IMR-90 (cell line): ENCODE measurements around the gene MSI2. TPM values are rescaled to one million over a fixed set of nuclear protein-coding genes. Genes with fewer than 3 reads are reported as not detected.

Experiments
- ATAC-seq: fragments of 200-7000 bp; cut with Tn5 transposase; 2 replicates; pipeline ENCODE4 v1.9.1; 2020; ENCODE audit warnings: low read depth, mild to moderate bottlenecking, moderate library complexity
- BruUV-seq: library from RNA; stranded (reverse); fragments of 400-500 nt; replicated peaks from 2 replicates; lab custom pipeline; 2021; lab: Mats Ljungman, UMichigan
- CTCF ChIA-PET: fragments of 300-600 bp; formaldehyde crosslinking; extraction: SDS; loops from one replicate; lab custom pipeline; 2021; ENCODE audit warnings: antibody characterized with exemption; lab: Yijun Ruan, JAX
- POLR2A ChIA-PET: fragments of 300-600 bp; sonication (Branson Sonifier 250); formaldehyde crosslinking; loops from one replicate; lab custom pipeline; 2022; ENCODE audit warnings: antibody characterized with exemption; ENCODE audit not compliant: unreplicated experiment; lab: Charles Lee
- DNase-seq: peaks from one replicate; pipeline ENCODE4 v3.0.0; 2013
- H2AFZ ChIP-seq: replicated peaks from 2 replicates; pipeline ENCODE3; 2013; ENCODE audit warnings: low read length, mild to moderate bottlenecking; ENCODE audit not compliant: poor library complexity
- H2AK5ac ChIP-seq: 2 replicates; pipeline ENCODE4 v1.6.1; 2013; ENCODE audit warnings: low read depth, low read length, inconsistent platforms
- H2AK9ac ChIP-seq: replicated peaks from 2 replicates; pipeline ENCODE3; 2013; ENCODE audit warnings: mild to moderate bottlenecking, low read depth, low read length, moderate library complexity; ENCODE audit not compliant: poor library complexity
- H2BK120ac ChIP-seq: 2 replicates; pipeline ENCODE4 v1.6.1; 2013; ENCODE audit warnings: low read depth, low read length, inconsistent platforms
- H2BK15ac ChIP-seq: 3 replicates; pipeline ENCODE4 v1.6.1; 2013; ENCODE audit warnings: low read depth, low read length, inconsistent platforms
- H2BK20ac ChIP-seq: 2 replicates; pipeline ENCODE4 v1.6.1; 2013; ENCODE audit warnings: low read depth, mild to moderate bottlenecking, inconsistent platforms, low read length, moderate library complexity
- H2BK5ac ChIP-seq: 2 replicates; pipeline ENCODE4 v1.6.1; 2013; ENCODE audit warnings: mild to moderate bottlenecking, low read depth, low read length, inconsistent platforms; ENCODE audit not compliant: poor library complexity, severe bottlenecking
- H3K14ac ChIP-seq: replicated peaks from 2 replicates; pipeline ENCODE4 v1.6.1; 2013; ENCODE audit warnings: low read depth, low read length, inconsistent platforms
- H3K18ac ChIP-seq: 2 replicates; pipeline ENCODE4 v1.6.1; 2013; ENCODE audit warnings: low read depth, low read length, control low read depth
- H3K23ac ChIP-seq: 2 replicates; pipeline ENCODE4 v1.6.1; 2013; ENCODE audit warnings: low read depth, low read length, inconsistent platforms
- H3K27ac ChIP-seq: 2 replicates; pipeline ENCODE4 v1.5.1; 2013; ENCODE audit warnings: mild to moderate bottlenecking, control low read depth, low read length; ENCODE audit not compliant: insufficient read depth
- H3K27me3 ChIP-seq: 2 replicates; pipeline ENCODE4 v1.6.1; 2013; ENCODE audit warnings: low read length; ENCODE audit not compliant: control insufficient read depth, insufficient read depth
- H3K36me3 ChIP-seq: 2 replicates; pipeline ENCODE4 v1.6.1; 2013; ENCODE audit warnings: low read length, mixed read lengths; ENCODE audit not compliant: control insufficient read depth, insufficient read depth
- H3K4ac ChIP-seq: 2 replicates; pipeline ENCODE4 v1.6.1; 2013; ENCODE audit warnings: low read depth, low read length, inconsistent platforms
- H3K4me1 ChIP-seq: 2 replicates; pipeline ENCODE4 v1.6.1; 2013; ENCODE audit warnings: low read length, mixed read lengths; ENCODE audit not compliant: control insufficient read depth, insufficient read depth
- H3K4me2 ChIP-seq: 2 replicates; pipeline ENCODE4 v1.6.1; 2013; ENCODE audit warnings: low read depth, mild to moderate bottlenecking, control low read depth, low read length, moderate library complexity
- H3K4me3 ChIP-seq: 2 replicates; pipeline ENCODE4 v1.5.1; 2013; ENCODE audit warnings: low read depth, mild to moderate bottlenecking, control low read depth, low read length, moderate library complexity; ENCODE audit not compliant: insufficient read depth
- H3K56ac ChIP-seq: 2 replicates; pipeline ENCODE4 v1.6.1; 2013; ENCODE audit warnings: low read length, inconsistent platforms; ENCODE audit not compliant: insufficient read depth; ENCODE audit errors: extremely low read depth
- H3K79me1 ChIP-seq, 2 experiments: 2 replicates each; pipeline ENCODE4 v1.6.1; 2013; ENCODE audit warnings: low read length in 2 of 2, inconsistent platforms in 1 of 2, low read depth in 1 of 2
- H3K9ac ChIP-seq: 2 replicates; pipeline ENCODE4 v1.6.1; 2013; ENCODE audit warnings: low read depth, low read length, control low read depth
- H3K9me1 ChIP-seq: 2 replicates; pipeline ENCODE4 v1.6.1; 2013; ENCODE audit warnings: low read length, inconsistent platforms; ENCODE audit not compliant: insufficient read depth
- H3K9me3 ChIP-seq: 2 replicates; pipeline ENCODE4 v1.6.1; 2013; ENCODE audit warnings: low read length; ENCODE audit not compliant: control insufficient read depth, insufficient read depth
- H4K20me1 ChIP-seq: 2 replicates; pipeline ENCODE4 v1.6.1; 2013; ENCODE audit warnings: low read length, inconsistent platforms; ENCODE audit not compliant: insufficient read depth
- H4K5ac ChIP-seq: 2 replicates; pipeline ENCODE4 v1.6.1; 2013; ENCODE audit warnings: mild to moderate bottlenecking, low read depth, low read length, control low read depth
- H4K8ac ChIP-seq, 2 experiments: 2 replicates each; pipeline ENCODE4 v1.6.1; 2013; ENCODE audit warnings: low read depth in 2 of 2, low read length in 2 of 2, control low read depth in 1 of 2, inconsistent platforms in 1 of 2
- H4K91ac ChIP-seq: 2 replicates; pipeline ENCODE4 v1.6.1; 2013; ENCODE audit warnings: low read depth, low read length, inconsistent platforms; ENCODE audit not compliant: insufficient read depth
- BHLHE40 ChIP-seq: fragments of 150-350 bp; IDR thresholded peaks from 2 replicates; pipeline ENCODE4 v1.6.1; 2016; ENCODE audit warnings: mild to moderate bottlenecking, low read depth, low read length
- CEBPB ChIP-seq: IDR thresholded peaks from 2 replicates; pipeline ENCODE4 v1.6.1; 2012; ENCODE audit warnings: low read depth, low read length, improper control_type of control experiment
- CHD1 ChIP-seq: IDR thresholded peaks from 2 replicates; pipeline ENCODE4 v1.6.1; 2012; ENCODE audit warnings: low read depth, low read length, improper control_type of control experiment
- FOS ChIP-seq: fragments of 150-350 bp; IDR thresholded peaks from 2 replicates; pipeline ENCODE4 v1.6.1; 2016; ENCODE audit warnings: low read depth, low read length
- MAFK ChIP-seq: IDR thresholded peaks from 2 replicates; pipeline ENCODE4 v1.6.1; 2012; ENCODE audit warnings: low read depth, low read length, improper control_type of control experiment
- MAZ ChIP-seq: IDR thresholded peaks from 2 replicates; pipeline ENCODE4 v1.6.1; 2012; ENCODE audit warnings: low read depth, mild to moderate bottlenecking, low read length, improper control_type of control experiment, moderate library complexity, borderline replicate concordance
- MXI1 ChIP-seq: IDR thresholded peaks from 2 replicates; pipeline ENCODE4 v1.6.1; 2012; ENCODE audit warnings: low read depth, mild to moderate bottlenecking, low read length, moderate library complexity, borderline replicate concordance
- NFE2L2 ChIP-seq: fragments of 150-350 bp; IDR thresholded peaks from 2 replicates; pipeline ENCODE4 v1.6.1; 2016; ENCODE audit warnings: low read depth, mild to moderate bottlenecking, low read length
- POLR2A ChIP-seq: IDR thresholded peaks from 2 replicates; pipeline ENCODE4 v1.6.1; 2012; ENCODE audit warnings: mild to moderate bottlenecking, low read depth, low read length
- RAD21 ChIP-seq: IDR thresholded peaks from 2 replicates; pipeline ENCODE4 v1.6.1; 2012; ENCODE audit warnings: low read length, improper control_type of control experiment
- RCOR1 ChIP-seq: IDR thresholded peaks from 2 replicates; pipeline ENCODE4 v1.6.1; 2012; ENCODE audit warnings: mild to moderate bottlenecking, low read length, improper control_type of control experiment; ENCODE audit not compliant: insufficient replicate concordance
- RFX5 ChIP-seq: IDR thresholded peaks from 2 replicates; pipeline ENCODE4 v1.8.0; 2012; ENCODE audit warnings: low read depth, mild to moderate bottlenecking, low read length, moderate library complexity
- SMC3 ChIP-seq: fragments of 150-350 bp; IDR thresholded peaks from 2 replicates; pipeline ENCODE4 v1.6.1; 2016; ENCODE audit warnings: low read depth, mild to moderate bottlenecking, antibody characterized with exemption, low read length, moderate library complexity
- WGBS, 2 experiments: methylation state at CpG; one replicate each; pipeline versions ENCODE4 v1.1.5 to v1.1.7; 2013; ENCODE audit warnings: missing lambda C conversion rate in 2 of 2; ENCODE audit not compliant: insufficient read length in 1 of 2; ENCODE audit errors: extremely low coverage in 2 of 2; 5-methylcytosine and 5-hydroxymethylcytosine counted together
- dilution Hi-C: fragments of 300-500 bp; cut with HindIII; formaldehyde crosslinking; loops from one replicate; pipeline ENCODE4 v1.14.3; 2018; ENCODE audit warnings: low sequenced_read_pairs; ENCODE audit not compliant: unreplicated experiment
- in situ Hi-C: fragments of 300-500 bp; cut with MboI; formaldehyde crosslinking; loops from 3 replicates; pipeline ENCODE4 v1.14.3; 2019; ENCODE audit warnings: low sequenced_read_pairs, inconsistent platforms, mixed read lengths
- intact Hi-C: fragments of 100-400 bp; cut with micrococcal nuclease; formaldehyde crosslinking; loops from 2 replicates; pipeline ENCODE4 v1.10.0; 2022
- polyA plus RNA-seq, 3 experiments: library from polyadenylated mRNA; depleted of rRNA; stranded (reverse); fragments of >200 nt; gene quantifications; 2 replicates each; pipeline ENCODE4 v1.2.3, GENCODE V29; 2012; ENCODE audit warnings: low replicate concordance in 1 of 3
- total RNA-seq: library from RNA; depleted of rRNA; stranded (reverse); fragments of >200 nt; gene quantifications from 2 replicates; pipeline ENCODE4 v1.2.3, GENCODE V29; 2012
- TF ChIP-seq, protein P1 (sequence below): fragments of 150-350 bp; IDR thresholded peaks from 2 replicates; pipeline ENCODE4 v1.6.1; 2017; ENCODE audit warnings: mild to moderate bottlenecking, antibody characterized with exemption, low read length, low read depth
- TF ChIP-seq, protein P2 (sequence below): fragments of 150-350 bp; IDR thresholded peaks from 2 replicates; pipeline ENCODE4 v1.6.1; 2016; ENCODE audit warnings: low read depth, mild to moderate bottlenecking, low read length, moderate library complexity, borderline replicate concordance
- TF ChIP-seq, protein P3 (sequence below): conservative IDR thresholded peaks from 2 replicates; pipeline ENCODE4 v1.5.1; 2012; ENCODE audit warnings: mild to moderate bottlenecking, low read depth, low read length, improper control_type of control experiment

Gene MSI2
- total and polyA plus RNA-seq, 2 of the 4 experiments (the other 2 are of a cell fraction) = 13.0 to 16.0 TPM

DNA sequence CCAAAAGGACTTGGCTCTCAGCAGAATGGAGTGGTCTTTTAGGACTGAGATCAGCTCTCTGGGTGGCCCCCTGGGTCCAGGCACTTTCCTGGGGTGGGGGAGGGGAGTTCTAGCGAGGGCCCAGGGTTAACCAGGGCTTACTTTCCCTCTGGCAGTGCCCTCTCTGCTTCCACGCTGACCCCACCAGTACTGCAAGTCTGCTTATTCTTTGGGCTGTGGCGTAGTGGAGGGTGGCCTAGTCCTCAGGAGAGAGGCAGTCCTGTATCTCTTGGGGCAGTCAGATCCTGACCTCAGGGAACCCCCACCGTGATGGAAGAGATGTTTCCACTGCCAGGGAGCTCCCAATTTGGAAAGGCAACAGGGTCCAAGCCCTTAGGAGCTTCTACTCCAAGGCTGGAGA lies 409.4 kb downstream of the MSI2 start:
- no peak overlapping the region for H2BK20ac ChIP-seq
- H4K8ac ChIP-seq = no peak overlapping the region
- H3K23ac ChIP-seq = no peak overlapping the region
- intact Hi-C loops = no loop called here
- H4K20me1 ChIP-seq = no peaks in the 10 kb centered on the region; the same call in 1 of the 2 replicates
- H3K14ac ChIP-seq = no peak overlapping the region
- no peak overlapping the region for H3K56ac ChIP-seq
- H3K18ac ChIP-seq = no peak overlapping the region
- ATAC-seq (no peak), DNase-seq (no peak)
- in situ Hi-C loops = loop anchor here (5.0 kb wide), 1 partner anchor 413 kb away; no protein-coding TSS in a partner anchor
- no peaks in the 10 kb centered on the region for H3K27me3 ChIP-seq
- 100% methylated on average over 1 of the region's 4 CpGs; no CpG with 5 or more reads in 1 of the 2 experiments for WGBS, 2 experiments
- H2BK15ac ChIP-seq = no peak overlapping the region
- H2AK5ac ChIP-seq = peak overlapping the region; percentile 8; the same call in 1 of the 2 replicates
- ChIA-PET CTCF (interaction anchor here (2.5 kb wide), 1 partner anchor 423 kb away, joined by 7 read pairs; no protein-coding TSS in a partner anchor), POLR2A (no interaction called here)
- no peak overlapping the region for H2AFZ ChIP-seq
- peaks cover 11% of the 10 kb centered on the region for H3K9me1 ChIP-seq
- no peak overlapping the region for H2AK9ac ChIP-seq
- H3K27ac ChIP-seq = no peak overlapping the region
- no peak overlapping the region for H4K91ac ChIP-seq
- H3K4me3 ChIP-seq = no peak overlapping the region
- H3K36me3 ChIP-seq = no peaks in the 10 kb centered on the region
- no peak overlapping the region for H4K5ac ChIP-seq
- H2BK120ac ChIP-seq = no peak overlapping the region
- dilution Hi-C loops = no loop called here
- H3K9ac ChIP-seq = no peak overlapping the region
- no peaks in the 10 kb centered on the region for H3K9me3 ChIP-seq
- H3K79me1 ChIP-seq = no peaks in the 10 kb centered on the region
- no peak overlapping the region for H2BK5ac ChIP-seq
- H3K4ac ChIP-seq = no peak overlapping the region
- BruUV-seq = no TSS peak
- TF ChIP-seq CHD1 (no peak), RAD21 (no peak), MAFK (no peak), NFE2L2 (no peak), RCOR1 (no peak), FOS (no peak), MXI1 (no peak), RFX5 (no peak), BHLHE40 (no peak), MAZ (no peak), POLR2A (no peak), CEBPB (no peak), SMC3 (no peak)
- TF ChIP-seq, protein P1, sequence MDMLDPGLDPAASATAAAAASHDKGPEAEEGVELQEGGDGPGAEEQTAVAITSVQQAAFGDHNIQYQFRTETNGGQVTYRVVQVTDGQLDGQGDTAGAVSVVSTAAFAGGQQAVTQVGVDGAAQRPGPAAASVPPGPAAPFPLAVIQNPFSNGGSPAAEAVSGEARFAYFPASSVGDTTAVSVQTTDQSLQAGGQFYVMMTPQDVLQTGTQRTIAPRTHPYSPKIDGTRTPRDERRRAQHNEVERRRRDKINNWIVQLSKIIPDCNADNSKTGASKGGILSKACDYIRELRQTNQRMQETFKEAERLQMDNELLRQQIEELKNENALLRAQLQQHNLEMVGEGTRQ = no peak
- TF ChIP-seq, protein P2, sequence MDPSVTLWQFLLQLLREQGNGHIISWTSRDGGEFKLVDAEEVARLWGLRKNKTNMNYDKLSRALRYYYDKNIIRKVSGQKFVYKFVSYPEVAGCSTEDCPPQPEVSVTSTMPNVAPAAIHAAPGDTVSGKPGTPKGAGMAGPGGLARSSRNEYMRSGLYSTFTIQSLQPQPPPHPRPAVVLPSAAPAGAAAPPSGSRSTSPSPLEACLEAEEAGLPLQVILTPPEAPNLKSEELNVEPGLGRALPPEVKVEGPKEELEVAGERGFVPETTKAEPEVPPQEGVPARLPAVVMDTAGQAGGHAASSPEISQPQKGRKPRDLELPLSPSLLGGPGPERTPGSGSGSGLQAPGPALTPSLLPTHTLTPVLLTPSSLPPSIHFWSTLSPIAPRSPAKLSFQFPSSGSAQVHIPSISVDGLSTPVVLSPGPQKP = no peak
- TF ChIP-seq, protein P3, sequence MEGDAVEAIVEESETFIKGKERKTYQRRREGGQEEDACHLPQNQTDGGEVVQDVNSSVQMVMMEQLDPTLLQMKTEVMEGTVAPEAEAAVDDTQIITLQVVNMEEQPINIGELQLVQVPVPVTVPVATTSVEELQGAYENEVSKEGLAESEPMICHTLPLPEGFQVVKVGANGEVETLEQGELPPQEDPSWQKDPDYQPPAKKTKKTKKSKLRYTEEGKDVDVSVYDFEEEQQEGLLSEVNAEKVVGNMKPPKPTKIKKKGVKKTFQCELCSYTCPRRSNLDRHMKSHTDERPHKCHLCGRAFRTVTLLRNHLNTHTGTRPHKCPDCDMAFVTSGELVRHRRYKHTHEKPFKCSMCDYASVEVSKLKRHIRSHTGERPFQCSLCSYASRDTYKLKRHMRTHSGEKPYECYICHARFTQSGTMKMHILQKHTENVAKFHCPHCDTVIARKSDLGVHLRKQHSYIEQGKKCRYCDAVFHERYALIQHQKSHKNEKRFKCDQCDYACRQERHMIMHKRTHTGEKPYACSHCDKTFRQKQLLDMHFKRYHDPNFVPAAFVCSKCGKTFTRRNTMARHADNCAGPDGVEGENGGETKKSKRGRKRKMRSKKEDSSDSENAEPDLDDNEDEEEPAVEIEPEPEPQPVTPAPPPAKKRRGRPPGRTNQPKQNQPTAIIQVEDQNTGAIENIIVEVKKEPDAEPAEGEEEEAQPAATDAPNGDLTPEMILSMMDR = no peak
- H3K4me2 ChIP-seq = no peak overlapping the region
- peaks cover 17% of the 10 kb centered on the region for H3K4me1 ChIP-seq
